Skin of body (tissue), 2 donors: ENCODE results near the gene PLPPR1. TPM values are rescaled to one million over a fixed set of nuclear protein-coding genes. Genes with fewer than 3 reads are reported as not detected.

Experiments
- DNase-seq: peaks from one replicate; lab custom pipeline; 2025; lab: John Stamatoyannopoulos, UW
- total RNA-seq: library from RNA; depleted of rRNA; stranded (reverse); fragments of >200 nt; gene quantifications from one replicate; pipeline ENCODE4 v1.2.3, GENCODE V29; 2014

The PLPPR1 gene
- total RNA-seq, 1 donor from 2014 or later, result 1.5 TPM

DNA sequence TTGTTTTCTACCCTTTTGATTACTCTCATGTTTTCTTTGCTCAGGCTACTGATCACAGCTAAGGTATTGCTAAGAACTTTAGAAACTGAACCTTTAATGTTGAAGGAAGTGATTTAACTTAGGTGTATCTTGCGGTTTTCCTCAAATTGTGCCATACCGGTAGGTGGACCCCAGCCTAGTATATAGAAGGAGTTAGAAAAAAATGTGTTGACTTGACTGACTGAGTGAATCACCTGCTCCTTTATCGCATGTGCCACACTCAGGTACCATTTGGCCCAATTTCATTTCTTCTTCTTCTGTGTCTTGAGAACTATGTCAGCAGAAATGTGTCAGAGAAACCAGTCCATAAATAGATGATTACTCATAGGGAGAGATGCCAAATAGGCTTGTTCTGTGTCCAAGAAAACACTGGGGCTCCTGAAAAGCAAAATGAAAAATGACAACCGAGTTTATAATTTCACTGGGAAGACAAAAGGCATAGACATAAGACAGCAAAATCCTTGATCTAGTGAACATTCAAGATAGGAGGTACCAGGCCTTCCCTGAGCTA, 19.4 kb downstream of the PLPPR1 start:
- DNase-seq, result peak; percentile 40

GRCh38 chr9:101050650-101051049, 22.1 kb downstream of the PLPPR1 start:
- DNase-seq, result no peak

DNA sequence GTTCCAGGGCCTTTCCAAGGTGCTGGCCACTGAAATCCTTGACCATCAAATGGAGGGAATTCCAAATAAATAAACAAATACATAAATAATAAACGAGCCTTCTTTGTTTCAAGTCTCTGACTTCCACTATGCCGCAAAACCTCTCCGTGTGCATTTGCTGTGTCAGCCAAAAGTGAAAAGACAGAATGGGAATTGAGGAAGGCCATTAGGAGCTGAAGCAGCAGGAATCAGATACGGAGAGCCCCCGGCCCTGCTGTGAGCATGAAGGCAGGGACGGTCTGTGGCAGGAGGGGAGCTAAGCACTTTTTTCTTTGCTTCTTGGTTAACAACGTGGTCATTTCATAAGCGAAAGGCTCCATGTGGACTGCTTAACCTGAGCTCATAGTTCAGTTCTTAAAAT, 26.1 kb downstream of the PLPPR1 start:
- no peak for DNase-seq

GRCh38 chr9:101055516-101055915, 27.0 kb downstream of the PLPPR1 start:
- DNase-seq, result peak; percentile 47

- no peak for DNase-seq
Measured at GRCh38 chr9:101062686-101063085, 34.2 kb downstream of the PLPPR1 start.

DNA sequence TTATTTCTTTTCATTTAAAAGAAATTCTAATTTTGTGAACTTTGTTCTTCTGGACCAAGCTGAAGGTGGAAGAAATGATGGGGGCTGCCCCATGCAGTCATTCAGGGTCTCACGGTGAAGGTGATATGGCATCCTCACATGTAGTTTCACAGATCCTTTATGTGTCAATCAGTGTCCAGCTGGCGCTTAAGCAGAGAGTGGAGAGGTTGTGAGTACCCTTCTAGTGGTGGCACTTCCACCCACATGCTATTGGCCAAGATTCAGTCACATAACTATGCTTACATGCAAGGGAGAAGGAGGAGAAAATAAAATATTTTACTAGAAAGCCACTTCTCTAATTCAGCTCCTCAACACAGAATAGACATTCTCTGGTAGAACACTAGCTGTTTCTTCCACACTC, 34.7 kb downstream of the PLPPR1 start:
- DNase-seq, result no peak

DNA sequence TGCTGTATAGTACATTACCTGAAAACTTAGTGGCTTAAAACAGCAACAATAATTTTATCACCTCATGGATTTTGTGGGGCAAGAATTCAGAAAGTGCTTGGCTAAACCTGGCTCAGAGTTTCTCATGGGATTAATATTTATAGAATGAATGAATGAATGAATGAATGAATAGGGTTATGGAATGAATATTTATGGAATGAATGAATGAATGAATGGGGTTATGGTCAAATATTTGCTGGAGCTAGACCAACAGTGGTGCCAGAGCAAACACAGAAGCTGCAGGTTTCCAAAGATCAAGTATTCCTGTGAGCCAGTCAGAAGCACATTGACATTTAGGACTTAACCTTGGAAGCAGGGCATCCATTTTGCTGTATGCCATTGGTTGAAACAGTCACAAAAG, 35.7 kb downstream of the PLPPR1 start:
- DNase-seq, result no peak

DNA sequence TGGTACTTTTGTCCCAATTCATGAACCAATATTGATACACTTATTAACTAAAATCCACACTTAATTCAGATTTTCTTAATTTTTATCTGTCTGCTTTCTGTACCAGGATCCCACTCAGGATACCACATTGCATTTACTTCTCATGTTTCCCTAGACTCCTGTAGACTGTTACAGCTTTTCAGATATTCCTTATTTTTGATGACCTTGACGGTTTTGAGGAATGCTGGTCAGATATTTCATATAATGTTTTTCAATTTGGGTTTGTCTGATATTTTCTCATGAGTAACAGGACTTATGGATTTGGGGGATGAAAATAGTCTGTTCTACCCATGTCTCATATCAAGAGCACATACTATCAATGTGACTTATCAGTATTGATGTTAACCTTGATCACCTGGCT, 37.4 kb downstream of the PLPPR1 start:
- DNase-seq, result no peak

DNA sequence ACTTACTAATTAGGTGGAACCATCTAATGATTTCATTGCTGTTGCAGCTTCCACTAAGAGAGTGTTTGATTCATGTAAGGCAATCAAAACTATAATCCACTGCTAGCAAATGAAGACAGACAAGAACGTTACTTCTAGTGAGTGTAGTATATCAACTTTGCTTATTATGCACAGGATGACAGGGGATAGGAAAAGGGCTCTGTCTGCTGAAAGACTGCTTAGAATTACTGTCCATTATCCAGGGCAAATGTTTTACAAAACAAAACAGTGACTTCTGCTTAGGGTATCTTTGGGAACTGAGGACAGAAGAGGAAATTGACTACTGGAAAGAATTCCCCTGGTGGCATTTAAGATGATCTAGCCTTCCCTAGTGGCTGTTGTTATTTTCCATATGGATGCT, 40.2 kb downstream of the PLPPR1 start:
- no peak for DNase-seq

GRCh38 chr9:101072259-101072658, 43.7 kb downstream of the PLPPR1 start:
- no peak for DNase-seq

GRCh38 chr9:101073122-101073521, 44.6 kb downstream of the PLPPR1 start:
- DNase-seq, result no peak

GRCh38 chr9:101081641-101082040, 53.1 kb downstream of the PLPPR1 start:
- no peak for DNase-seq

DNA sequence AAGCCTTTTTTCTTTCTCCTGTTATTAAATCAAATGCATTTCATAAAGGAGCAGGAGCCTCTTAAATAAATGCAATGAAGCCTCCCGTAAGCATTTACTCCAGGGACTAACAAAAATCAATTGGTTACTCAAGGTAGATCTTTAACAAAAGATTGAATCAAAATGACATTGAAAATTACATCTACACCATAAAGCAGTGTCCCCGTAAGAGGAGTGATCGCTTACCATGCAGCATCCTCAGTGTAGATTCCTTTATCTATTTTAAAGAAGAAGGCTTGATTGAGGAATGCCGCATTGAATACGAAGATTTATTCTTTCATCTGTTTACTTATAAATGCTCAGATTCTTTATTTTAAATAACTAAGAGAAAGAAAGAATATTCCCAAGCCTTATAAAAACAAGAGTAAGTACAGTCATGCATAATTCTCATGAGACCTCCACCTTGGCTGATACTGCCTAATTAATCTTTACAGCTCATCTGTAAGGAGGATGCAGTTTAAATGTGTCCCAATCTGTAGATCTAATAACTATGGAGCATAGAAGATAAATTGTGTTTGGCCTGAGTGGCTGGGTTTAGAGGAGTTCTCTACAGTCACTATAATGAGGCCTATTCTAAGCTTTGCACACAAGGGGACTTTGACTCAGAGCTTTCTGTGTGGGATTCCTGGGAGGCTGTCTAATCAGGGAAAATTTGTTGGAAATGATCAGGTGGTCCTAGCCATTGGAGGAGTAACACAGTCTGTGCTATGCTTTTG, 55.1 kb downstream of the PLPPR1 start:
- no peak for DNase-seq

DNA sequence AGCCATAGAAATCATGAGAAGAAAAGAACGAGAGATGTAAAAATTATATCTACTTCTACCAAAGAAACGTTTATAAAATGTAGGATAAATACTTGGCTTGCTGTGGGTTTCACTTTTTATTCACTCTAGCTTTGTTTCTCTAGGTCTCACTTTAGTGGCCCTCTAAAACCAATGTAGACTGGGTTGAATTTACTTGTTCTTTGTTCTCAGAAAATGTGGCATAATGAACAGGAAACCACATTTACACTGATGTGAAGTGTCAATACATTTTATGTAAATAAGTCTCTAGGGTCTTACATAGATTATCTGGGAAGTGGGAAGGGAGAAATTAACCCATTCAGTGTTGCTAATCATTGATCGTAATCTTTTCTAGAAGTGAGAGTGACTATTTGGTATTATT, 58.9 kb downstream of the PLPPR1 start:
- no peak for DNase-seq

- DNase-seq, result no peak
Measured at GRCh38 chr9:101092922-101093321, 64.4 kb downstream of the PLPPR1 start.

- DNase-seq, result no peak
Measured at GRCh38 chr9:101093620-101094019, 65.1 kb downstream of the PLPPR1 start.

- no peak for DNase-seq
Measured at GRCh38 chr9:101094686-101095085, 66.2 kb downstream of the PLPPR1 start.

DNA sequence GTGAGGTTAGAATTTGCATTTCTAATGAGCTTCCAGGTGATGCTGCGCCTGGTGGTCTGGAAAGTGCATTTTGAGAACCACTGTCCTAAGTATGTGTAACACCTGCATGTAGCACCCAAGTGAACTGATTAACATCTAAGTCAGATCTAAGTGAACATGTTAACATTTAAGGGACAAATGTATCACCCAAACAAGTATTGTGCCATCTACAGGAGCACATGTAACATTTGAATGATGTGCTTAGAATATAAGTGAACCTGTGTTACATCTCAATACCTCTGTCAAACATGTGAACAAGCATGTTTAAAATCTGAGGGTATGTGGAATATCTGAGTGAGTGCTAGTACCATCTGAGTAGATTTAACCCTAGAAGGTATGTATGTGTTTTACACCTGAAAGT, 68.7 kb downstream of the PLPPR1 start:
- DNase-seq, result no peak

GRCh38 chr9:101098392-101098791, 69.9 kb downstream of the PLPPR1 start:
- no peak for DNase-seq

GRCh38 chr9:101114317-101114716, 85.8 kb downstream of the PLPPR1 start:
- no peak for DNase-seq

DNA sequence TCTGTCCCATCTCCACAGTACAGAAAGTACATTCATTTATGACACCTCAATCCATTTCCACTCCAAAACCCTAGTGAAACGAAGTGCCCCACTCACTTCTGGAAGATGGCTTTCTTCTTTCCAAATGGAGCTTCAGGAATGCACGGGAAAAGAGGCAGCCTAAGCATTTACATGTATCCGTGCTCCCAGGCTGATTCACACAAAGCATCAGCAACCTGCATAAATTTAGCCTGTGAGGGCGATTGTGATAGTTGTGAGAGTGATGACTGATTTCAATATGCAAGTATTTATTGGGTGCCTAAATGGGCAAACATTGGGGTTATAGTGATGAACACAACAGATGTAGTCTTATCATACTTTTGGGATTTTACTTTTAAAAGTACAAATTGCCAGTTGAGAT, 86.6 kb downstream of the PLPPR1 start:
- DNase-seq, result no peak

- DNase-seq, result no peak
Measured at GRCh38 chr9:101117161-101117560, 88.6 kb downstream of the PLPPR1 start.

DNA sequence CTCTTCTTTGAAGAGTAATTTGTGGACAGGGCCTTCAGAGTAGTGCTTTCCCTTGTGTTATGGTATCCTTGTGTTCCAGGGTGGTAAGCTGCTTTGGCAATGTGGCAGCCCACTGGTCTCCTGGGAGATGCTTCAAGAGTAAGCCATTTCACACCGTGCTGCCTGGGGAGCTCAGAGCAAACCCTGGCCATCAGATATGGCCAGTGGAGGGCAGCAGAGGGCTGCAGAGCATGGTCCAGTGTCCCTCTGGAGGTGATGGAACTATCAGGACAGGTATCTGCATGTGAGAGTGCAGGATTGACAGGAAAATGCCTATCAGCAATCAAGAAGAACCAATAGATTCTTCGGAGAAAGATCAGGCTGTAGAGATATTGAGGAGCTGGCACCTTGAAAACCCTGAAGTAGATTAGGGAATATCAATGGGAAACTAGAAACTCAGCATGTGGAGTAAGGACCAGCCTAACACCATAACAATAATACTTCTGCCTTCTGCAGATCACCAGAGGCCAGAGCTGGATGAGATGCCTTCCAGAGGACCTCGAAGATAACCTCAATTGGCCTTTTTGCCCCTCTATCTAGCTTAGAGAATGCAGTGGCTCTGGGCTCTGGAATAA, 90.8 kb downstream of the PLPPR1 start:
- DNase-seq, result no peak
